Kidney (tissue), 14 donors: ENCODE results near the gene MMRN2. TPM values are rescaled to one million over a fixed set of nuclear protein-coding genes. Genes with fewer than 3 reads are reported as not detected.

Experiments used
- DNase-seq, 5 donors: peaks; one replicate each; pipeline ENCODE4 v3.0.0-alpha.2; 2013 to 2020
- FAIRE-seq: peaks from 2 replicates; lab custom pipeline; 2012; peaks lifted over from hg19 to GRCh38; lab: Jason Lieb, UNC
- H3K27ac ChIP-seq, 2 donors: one replicate each; pipeline ENCODE4 v1.7.0; 2013; ENCODE audit warnings: low read depth in 2 of 2, low read length in 2 of 2, inconsistent platforms in 1 of 2
- H3K27me3 ChIP-seq: one replicate; pipeline ENCODE4 v1.7.1; 2013; ENCODE audit warnings: low read length, inconsistent platforms; ENCODE audit not compliant: control insufficient read depth, insufficient read depth
- H3K36me3 ChIP-seq, 3 donors: one replicate each; pipeline versions ENCODE4 v1.7.0 to v1.7.1; 2013; ENCODE audit warnings: low read length in 3 of 3, control low read depth in 1 of 3, inconsistent platforms in 1 of 3; ENCODE audit not compliant: insufficient read depth in 3 of 3, control insufficient read depth in 2 of 3
- H3K4me1 ChIP-seq, 3 donors: one replicate each; pipeline versions ENCODE4 v1.7.0 to v1.7.1; 2013; ENCODE audit warnings: low read length in 3 of 3, inconsistent platforms in 1 of 3, low read depth in 1 of 3; ENCODE audit not compliant: control insufficient read depth in 2 of 3, insufficient read depth in 2 of 3
- H3K4me3 ChIP-seq, 3 donors: one replicate each; pipeline versions ENCODE4 v1.7.0 to v1.8.1; 2013; ENCODE audit warnings: low read length in 3 of 3, control low read depth in 1 of 3, inconsistent platforms in 1 of 3
- H3K9ac ChIP-seq, 3 donors: one replicate each; pipeline versions ENCODE4 v1.7.0 to v1.7.1; 2013; ENCODE audit warnings: low read length in 3 of 3, control low read depth in 1 of 3, inconsistent platforms in 1 of 3
- H3K9me3 ChIP-seq, 3 donors: one replicate each; pipeline versions ENCODE4 v1.7.0 to v1.7.1; 2013; ENCODE audit warnings: low read length in 3 of 3, control low read depth in 1 of 3, inconsistent platforms in 1 of 3; ENCODE audit not compliant: control insufficient read depth in 2 of 3, insufficient read depth in 1 of 3
- CTCF ChIP-seq: IDR thresholded peaks from 3 replicates; pipeline ENCODE4 v1.5.1; 2012; ENCODE audit warnings: mild to moderate bottlenecking, moderate library complexity, borderline replicate concordance; ENCODE audit not compliant: insufficient read depth; ENCODE audit errors: extremely low read depth
- intact Hi-C: fragments of 100-400 bp; cut with DNase I; formaldehyde crosslinking; loops from one replicate; pipeline ENCODE4 v1.11.1; 2022
- polyA plus RNA-seq: library from polyadenylated mRNA; stranded (reverse); fragments of 350-450 nt; fragmentation: Illumina TruSeq; extraction: RNeasy Lipid Tissue Mini Kit (QIAGEN cat#74804); gene quantifications from one replicate; pipeline ENCODE4 v1.2.3, GENCODE V29; 2014; ENCODE audit warnings: low read depth, low replicate concordance; ENCODE audit not compliant: insufficient read depth
- total RNA-seq: library from RNA; stranded (reverse); fragmentation: NEBNext Ultra II Directional; extraction: Animal tissue kit (Norgen Biotek cat#: 25700); gene quantifications from one replicate; pipeline ENCODE4 v1.2.1, GENCODE V29; 2021
- donor health status: control.
- donor health status: control.
- donor health status: control.
- donor health status: control.
- donor health status: control.
- donor health status: DM: yes; HTN: yes; CAD: no.
- donor health status: Normal renal cell carcinoma (clear cell type).

Gene MMRN2
- total and polyA plus RNA-seq, 2 donors from 2014 or later, result 19.9 to 65.9 TPM

GRCh38 chr10:86929468-86930380, 27.7 kb downstream of the MMRN2 start:
- intact Hi-C loops, result no loop called here
- DNase-seq (no peak), FAIRE-seq (no peak)
- Histone ChIP-seq H3K9ac (no peak overlapping the region), H3K4me3 (no peak overlapping the region), H3K9me3 (no peaks in the 10 kb centered on the region), H3K4me1 (no peaks in the 10 kb centered on the region), H3K27ac (no peak overlapping the region), H3K36me3 (peaks cover 0 to 11% (median 6%) of the 10 kb centered on the region in 3 donors), H3K27me3 (no peaks in the 10 kb centered on the region)
- TF ChIP-seq CTCF, result no peak

GRCh38 chr10:86922553-86922961, 34.9 kb downstream of the MMRN2 start:
- DNase-seq (no peak), FAIRE-seq (no peak)
- H3K4me3 ChIP-seq, result no peak overlapping the region
- peaks cover 4 to 19% (median 19%) of the 10 kb centered on the region in 3 donors for H3K36me3 ChIP-seq
- H3K27ac ChIP-seq, result no peak overlapping the region
- intact Hi-C loops, result no loop called here
- H3K9me3 ChIP-seq, result no peaks in the 10 kb centered on the region
- no peaks in the 10 kb centered on the region for H3K27me3 ChIP-seq
- no peak overlapping the region for H3K9ac ChIP-seq
- no peaks in the 10 kb centered on the region for H3K4me1 ChIP-seq
- no peak for TF ChIP-seq CTCF

GRCh38 chr10:86918022-86918471, 39.4 kb downstream of the MMRN2 start:
- Histone ChIP-seq H3K36me3 (peaks cover 6 to 27% (median 18%) of the 10 kb centered on the region in 3 donors), H3K27me3 (no peaks in the 10 kb centered on the region), H3K9me3 (no peaks in the 10 kb centered on the region), H3K9ac (no peak overlapping the region), H3K27ac (no peak overlapping the region), H3K4me3 (no peak overlapping the region), H3K4me1 (no peaks in the 10 kb centered on the region)
- no peak for TF ChIP-seq CTCF
- DNase-seq, result no peak
- intact Hi-C loops, result no loop called here
- FAIRE-seq, result no peak
